Measurements from ENCODE around the gene LAMTOR3.

- TF ChIP-seq CTCF (optimal IDR thresholded peaks at IDR 0.05 in 1 of 3, IDR thresholded peaks at IDR 0.05 in 1 of 3, conservative IDR thresholded peaks at IDR 0.05 in 1 of 3; ENCODE audit: extremely low read depth in 1 of 3, insufficient read depth in 2 of 3, low read length in 3 of 3) (no peak), EZH2 (IDR thresholded peaks at IDR 0.05; ENCODE audit: low read length) (no peak)
Observed at GRCh38 chr4:99872570-99872969, 21.7 kb downstream of the LAMTOR3 start.

Data from keratinocyte (primary cell).